GM21619 (cell line): ENCODE results near the gene HERC6.
A peak's percentile ranks its signal among the peaks of the same experiment; 100 is the strongest.
"Not testable (repeated sequence)": the region's sequence is repeated elsewhere in the genome, so short reads cannot be mapped to it uniquely, and the experiment has no call there.

Experiments
- ATAC-seq: cut with Tn5 transposase; IDR thresholded peaks from one replicate; pipeline ENCODE4 v1.9.1; 2021; ENCODE audit not compliant: unreplicated experiment

The HERC6 gene

GRCh38 chr4:88378691-88379559 is at the start of gene HERC6:
TSS of gene HERC6 (plus strand) at chr4:88378852. CDS start at chr4:88378922, 70 bp downstream.
- peak; percentile 71 for ATAC-seq

DNA sequence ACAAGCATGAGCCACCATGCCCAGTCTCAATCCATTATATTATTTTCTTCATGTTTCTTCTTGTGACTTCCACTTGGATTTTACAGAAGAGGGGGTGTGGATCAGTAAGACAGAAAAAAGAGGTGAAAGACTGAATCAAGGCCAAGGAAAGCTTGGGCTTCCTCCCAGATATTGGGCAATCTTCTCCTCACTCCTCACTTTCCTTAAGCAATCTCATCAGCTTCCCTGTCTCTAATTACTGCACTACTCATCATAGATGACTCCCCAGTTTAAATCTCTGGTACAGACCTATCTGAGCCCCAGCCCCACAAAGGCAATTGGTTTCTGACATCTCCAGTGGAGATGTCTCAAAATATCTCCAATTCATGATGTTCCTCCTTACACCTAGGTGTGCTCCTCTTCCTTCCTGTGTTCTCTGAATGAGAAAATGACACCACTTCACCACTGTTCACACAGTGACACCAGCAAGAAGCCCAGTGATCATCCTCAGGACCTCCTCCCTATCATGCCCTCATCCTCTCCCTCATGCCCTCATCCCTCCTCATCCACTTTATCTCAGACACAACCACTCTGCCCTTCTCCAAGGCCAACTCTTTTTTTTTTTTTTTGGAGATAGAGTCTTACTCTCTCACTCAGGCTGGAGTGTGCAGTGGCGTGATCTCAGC is 44.8 kb upstream of the HERC6 start:
- no peak for ATAC-seq

GRCh38 chr4:88335092-88335665 is 43.5 kb upstream of the HERC6 start:
- no peak for ATAC-seq

GRCh38 chr4:88341227-88342192 is 37.1 kb upstream of the HERC6 start:
- peak; percentile 66 for ATAC-seq

DNA sequence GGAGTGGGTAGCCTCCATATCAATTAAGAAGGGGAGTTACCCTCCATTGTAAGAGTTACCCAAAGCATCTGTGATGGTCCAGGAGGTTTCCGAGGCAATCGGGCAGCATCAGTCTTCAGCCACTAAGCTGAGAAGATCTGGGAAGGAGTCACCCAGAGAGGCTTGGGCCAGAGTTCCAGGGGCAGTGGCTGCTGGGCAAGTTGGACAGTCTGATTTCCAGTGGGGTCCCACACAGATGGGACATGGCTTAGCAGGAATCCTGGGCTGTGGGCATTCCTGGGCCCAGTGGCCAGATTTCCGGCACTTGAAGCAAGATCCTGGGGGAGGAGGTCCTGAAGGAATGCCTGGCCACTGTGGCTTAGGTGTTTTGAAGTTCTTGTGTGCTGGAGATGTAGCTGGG is 31.8 kb upstream of the HERC6 start:
- ATAC-seq: not testable (repeated sequence)

DNA sequence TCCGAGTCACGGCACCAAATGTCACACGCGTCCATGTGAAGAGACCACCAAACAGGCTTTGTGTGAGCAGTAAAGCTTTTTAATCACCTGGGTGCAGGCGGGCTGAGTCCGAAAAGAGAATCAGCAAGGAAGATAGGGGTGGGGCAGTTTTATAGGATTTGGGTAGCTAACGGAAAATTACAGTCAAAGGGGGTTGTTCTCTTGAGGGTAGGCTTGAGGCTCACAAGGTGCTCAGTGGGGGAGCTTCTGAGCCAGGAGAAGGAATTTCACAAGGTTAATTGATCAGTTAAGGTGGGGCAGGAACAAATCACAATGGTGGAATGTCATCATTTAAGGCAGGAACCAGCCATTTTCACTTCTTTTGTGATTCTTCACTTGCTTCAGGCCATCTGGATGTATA is 29.9 kb upstream of the HERC6 start:
- not testable (repeated sequence) for ATAC-seq

GRCh38 chr4:88350786-88351185 is 27.9 kb upstream of the HERC6 start:
- ATAC-seq: no peak

DNA sequence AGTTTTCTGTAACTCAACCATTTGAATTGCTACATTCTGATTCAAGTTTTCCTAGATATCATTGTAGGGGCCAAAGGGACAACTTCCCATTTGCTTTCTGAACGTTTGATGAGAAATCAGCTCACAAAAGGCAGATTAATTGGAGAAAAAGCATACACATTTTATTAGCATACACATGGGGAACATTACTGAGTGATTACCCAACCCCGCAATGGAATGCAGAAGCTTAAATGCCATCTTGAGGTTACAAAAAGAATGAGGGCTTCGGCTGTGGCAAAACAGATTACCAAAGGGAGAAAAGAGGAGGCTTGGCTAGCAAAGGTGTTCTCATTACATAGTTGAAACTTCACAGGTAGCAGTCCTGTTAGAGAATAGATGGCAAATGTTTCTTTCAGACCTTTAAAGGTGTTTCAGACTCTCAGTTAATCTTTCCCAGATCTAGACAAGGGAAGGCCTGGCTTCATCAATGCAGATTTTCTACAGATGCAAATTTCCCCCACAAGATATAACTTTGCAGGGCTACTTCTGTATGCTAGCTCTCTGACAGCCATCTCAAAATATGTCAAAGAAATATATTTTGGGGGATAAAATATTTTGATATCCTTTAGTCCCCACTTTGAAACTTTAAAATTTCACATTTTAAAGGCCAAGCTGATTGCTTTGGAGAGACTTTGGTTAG is 26.5 kb upstream of the HERC6 start:
- ATAC-seq: no peak

DNA sequence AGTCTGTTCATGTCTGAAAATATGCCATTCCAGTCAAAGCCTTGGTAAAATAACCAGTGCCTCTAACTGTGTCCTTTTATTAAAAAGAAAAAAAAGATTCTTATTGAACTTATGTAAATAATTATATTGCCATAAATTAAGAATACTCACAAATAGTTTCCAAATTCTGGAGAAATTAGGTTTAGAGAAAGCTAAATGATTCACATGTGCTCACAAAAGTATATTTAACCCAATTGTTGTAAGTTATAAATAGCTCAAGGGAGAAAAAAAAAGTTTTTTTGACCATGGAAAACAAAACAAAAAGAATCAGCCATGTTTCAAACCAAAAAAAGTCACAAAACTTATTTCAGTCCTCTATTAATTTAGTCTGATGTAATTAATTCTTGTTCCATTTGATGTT is 25.3 kb upstream of the HERC6 start:
- ATAC-seq: no peak

DNA sequence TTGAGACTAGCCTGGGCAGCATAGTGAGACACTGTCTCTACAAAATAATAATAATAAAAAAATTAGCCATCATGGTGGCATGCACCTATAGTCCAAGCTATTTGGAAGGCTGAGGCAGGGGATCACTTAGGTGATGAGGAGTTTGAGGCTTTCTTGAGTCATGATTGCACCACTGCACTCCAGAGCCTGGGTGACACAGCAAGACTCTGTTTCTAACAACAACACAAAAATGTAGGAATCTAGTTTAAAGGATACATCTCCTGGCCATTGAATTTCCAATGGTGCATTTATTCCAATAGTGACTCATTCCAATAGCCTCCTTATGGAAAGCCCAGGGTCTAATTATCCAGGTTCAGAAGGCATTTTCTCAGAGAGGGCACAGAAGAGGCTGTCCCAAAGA is 21.9 kb upstream of the HERC6 start:
- ATAC-seq: no peak

- no peak for ATAC-seq
These were observed 21.4 kb upstream of the HERC6 start for GRCh38 chr4:88357262-88357661.

DNA sequence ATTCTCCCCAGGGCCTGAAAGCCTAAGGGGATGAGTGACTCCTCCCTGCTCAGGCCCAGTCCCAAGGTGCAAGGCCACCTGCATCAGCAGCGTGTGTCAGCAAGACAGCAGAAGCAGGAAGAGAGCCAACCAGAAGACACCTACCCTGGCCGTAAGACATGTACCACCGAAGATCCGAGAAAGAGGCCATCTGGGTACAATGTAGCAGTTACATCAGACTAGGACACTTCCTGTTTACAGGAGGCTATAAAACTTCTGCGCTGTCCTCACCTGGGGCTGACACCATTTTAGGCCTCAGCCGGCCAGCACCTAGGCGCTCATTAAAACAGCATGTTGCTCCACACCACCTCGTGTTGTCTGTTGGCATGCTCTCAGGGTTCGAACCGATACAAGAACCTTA is 19.1 kb upstream of the HERC6 start:
- no peak for ATAC-seq

DNA sequence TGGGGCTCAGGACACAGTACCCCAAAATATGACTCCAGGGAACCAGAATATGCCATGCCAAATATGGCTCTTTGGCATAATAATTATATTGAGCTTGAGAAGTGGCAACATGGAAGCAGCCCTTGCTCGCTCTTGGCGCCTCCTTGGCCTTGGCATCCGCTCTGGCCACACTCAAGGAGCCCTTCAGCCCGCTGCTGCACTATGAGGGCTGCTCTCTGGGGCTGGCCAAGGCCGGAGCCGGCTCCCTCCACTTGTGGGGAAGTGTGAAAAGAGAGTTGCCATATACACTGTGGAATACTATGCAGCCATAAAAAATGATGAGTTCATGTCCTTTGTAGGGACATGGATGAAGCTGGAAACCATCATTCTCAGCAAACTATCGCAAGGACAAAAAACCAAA is 18.4 kb upstream of the HERC6 start:
- no peak for ATAC-seq

GRCh38 chr4:88360791-88361190 is 17.9 kb upstream of the HERC6 start:
- ATAC-seq: no peak

DNA sequence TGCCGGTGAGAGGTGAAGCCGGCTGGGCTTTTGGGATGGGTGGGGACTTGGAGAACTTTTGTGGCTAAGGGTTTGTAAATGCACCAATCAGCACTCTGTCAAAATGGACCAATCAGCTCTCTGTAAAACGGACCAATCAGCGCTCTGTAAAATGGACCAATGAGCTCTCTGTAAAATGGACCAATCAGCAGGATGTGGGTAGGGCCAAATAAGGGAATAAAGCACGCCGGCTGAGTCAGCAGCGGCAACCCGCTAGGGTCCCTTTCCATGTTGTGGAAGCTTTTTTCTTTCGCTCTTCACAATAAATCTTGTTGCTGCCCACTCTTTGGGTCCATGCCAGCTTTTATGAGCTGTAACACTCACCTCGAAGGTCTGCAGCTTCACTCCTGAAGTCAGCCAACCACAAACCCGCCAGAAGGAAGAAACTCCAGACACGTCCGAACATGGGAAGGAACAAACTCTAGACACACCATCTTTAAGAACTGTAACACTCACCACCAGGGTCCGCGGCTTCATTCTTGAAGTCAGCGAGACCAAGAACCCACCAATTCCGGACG is 17.4 kb upstream of the HERC6 start:
- ATAC-seq: not testable (repeated sequence)

- no peak for ATAC-seq
These were observed 12.2 kb upstream of the HERC6 start for GRCh38 chr4:88366460-88366859.

GRCh38 chr4:88367826-88368225 is 10.8 kb upstream of the HERC6 start:
- ATAC-seq: no peak

GRCh38 chr4:88369180-88369812 is 9.4 kb upstream of the HERC6 start:
- not testable (repeated sequence) for ATAC-seq

DNA sequence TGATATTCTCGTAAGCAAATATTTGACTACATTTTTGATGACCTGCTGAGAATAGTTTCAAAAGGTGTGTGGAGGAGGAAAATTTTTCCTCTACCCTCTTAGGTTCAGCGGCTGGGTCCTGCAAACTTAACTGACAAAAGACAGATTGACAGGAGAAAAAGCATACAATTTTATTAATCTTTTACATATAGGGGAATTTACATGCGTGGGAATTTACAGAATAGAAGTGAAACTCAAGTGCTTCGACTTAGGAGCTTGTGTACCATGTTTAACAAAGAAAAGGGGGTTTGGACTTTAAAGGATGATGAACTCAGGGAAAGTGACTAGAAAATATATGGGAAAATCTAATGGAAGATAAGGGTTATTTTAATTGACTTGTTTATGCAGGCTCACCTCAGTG is 2.5 kb downstream of the HERC6 start:
- no peak for ATAC-seq

DNA sequence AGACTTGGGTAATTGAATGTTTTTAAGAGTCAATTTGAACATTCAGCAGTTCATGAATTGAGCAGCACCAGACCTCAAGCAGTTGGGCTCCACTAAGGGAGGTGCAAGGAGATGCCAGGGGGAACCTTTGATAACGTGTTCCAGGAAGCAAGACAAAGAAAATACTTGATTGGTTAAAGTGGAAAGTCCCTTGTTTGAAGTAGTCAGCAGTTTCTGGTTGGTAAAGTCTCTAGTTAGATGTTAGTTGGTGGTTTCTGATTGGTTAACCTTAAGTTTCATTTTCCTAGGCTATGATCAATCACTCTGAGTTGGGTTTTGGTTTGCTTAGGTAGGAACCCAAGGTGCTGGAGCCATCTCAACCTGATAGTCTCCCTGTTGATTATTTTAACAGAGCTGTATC is 4.0 kb downstream of the HERC6 start:
- peak; percentile 35 for ATAC-seq
